H1 (cell line): ENCODE measurements around the gene TRAP1. TPM values are rescaled to one million over a fixed set of nuclear protein-coding genes. Genes with fewer than 3 reads are reported as not detected.

Source experiments
- BCL11A ChIP-seq, 2 experiments: IDR thresholded peaks; one replicate each; pipeline ENCODE4 v1.6.1; 2011; ENCODE audit warnings: low read depth in 2 of 2, low read length in 2 of 2, mild to moderate bottlenecking in 2 of 2
- CEBPB ChIP-seq: IDR thresholded peaks from 2 replicates; pipeline ENCODE4 v1.6.1; 2012; ENCODE audit warnings: low read depth, low read length
- NANOG ChIP-seq: IDR thresholded peaks from 2 replicates; pipeline ENCODE4 v1.6.1; 2011; ENCODE audit warnings: low read length, low read depth, mild to moderate bottlenecking, inconsistent platforms; ENCODE audit not compliant: insufficient read depth, poor library complexity, severe bottlenecking
- RFX5 ChIP-seq: IDR thresholded peaks from 2 replicates; pipeline ENCODE4 v1.6.1; 2011; ENCODE audit warnings: low read depth, low read length, improper control_type of control experiment, borderline replicate concordance
- RNF2 ChIP-seq: fragments of 200-900, 300-1000 bp; sonication (generic); IDR thresholded peaks from 2 replicates; pipeline ENCODE4 v1.7.1; 2016; ENCODE audit warnings: borderline replicate concordance, low read depth, mild to moderate bottlenecking, antibody characterized with exemption, low read length; ENCODE audit not compliant: poor library complexity, severe bottlenecking; ENCODE audit errors: missing control alignments
- SIN3A ChIP-seq, 2 experiments: IDR thresholded peaks in 1 of 2; conservative IDR thresholded peaks in 1 of 2; 2 replicates each; pipeline ENCODE4 v1.6.1; 2011 to 2012; ENCODE audit warnings: low read length in 2 of 2, improper control_type of control experiment in 1 of 2, low read depth in 1 of 2, mild to moderate bottlenecking in 1 of 2
- SIX5 ChIP-seq: IDR thresholded peaks from 2 replicates; pipeline ENCODE4 v1.6.1; 2011; ENCODE audit warnings: mild to moderate bottlenecking, low read depth, low read length
- TCF12 ChIP-seq: IDR thresholded peaks from 2 replicates; pipeline ENCODE4 v1.6.1; 2011; ENCODE audit warnings: low read depth, mild to moderate bottlenecking, low read length
- polyA plus RNA-seq, 7 experiments: library from polyadenylated mRNA; depleted of rRNA in 3 of 7; stranded (reverse) in 5 of 7; unstranded in 2 of 7; fragments of >200 nt in 5 of 7; fragments of 200-250 nt in 2 of 7; gene quantifications; 1 replicate in 5 of 7; 2 replicates in 1 of 7; 4 replicates in 1 of 7; pipeline versions ENCODE4 v1.2.1 to v1.2.3, GENCODE V29; 2011 to 2013; ENCODE audit warnings: missing spikeins in 2 of 7, mixed read lengths in 2 of 7
- total RNA-seq: library from RNA; stranded (reverse); fragmentation: NEBNext Ultra II Directional; extraction: Animal tissue kit (Norgen Biotek cat#: 25700); gene quantifications from 2 replicates; pipeline ENCODE4 v1.2.1, GENCODE V29; 2021
- TF ChIP-seq, protein P1 (sequence below): fragments of 300-600 bp; sonication (generic); IDR thresholded peaks from 2 replicates; pipeline ENCODE4 v1.7.1; 2012; ENCODE audit warnings: low read length, moderate library complexity, mild to moderate bottlenecking, inconsistent platforms; ENCODE audit not compliant: insufficient replicate concordance
- TF ChIP-seq, protein P2 (sequence below): IDR thresholded peaks from 2 replicates; pipeline ENCODE4 v1.6.1; 2011; ENCODE audit warnings: low read depth, mild to moderate bottlenecking, low read length; ENCODE audit not compliant: insufficient read depth

The TRAP1 gene
- total and polyA plus RNA-seq, 2 of the 8 experiments (the other 6 are each of a cell fraction or from before 2014, with no cell fraction given) = 215 to 283 TPM

DNA sequence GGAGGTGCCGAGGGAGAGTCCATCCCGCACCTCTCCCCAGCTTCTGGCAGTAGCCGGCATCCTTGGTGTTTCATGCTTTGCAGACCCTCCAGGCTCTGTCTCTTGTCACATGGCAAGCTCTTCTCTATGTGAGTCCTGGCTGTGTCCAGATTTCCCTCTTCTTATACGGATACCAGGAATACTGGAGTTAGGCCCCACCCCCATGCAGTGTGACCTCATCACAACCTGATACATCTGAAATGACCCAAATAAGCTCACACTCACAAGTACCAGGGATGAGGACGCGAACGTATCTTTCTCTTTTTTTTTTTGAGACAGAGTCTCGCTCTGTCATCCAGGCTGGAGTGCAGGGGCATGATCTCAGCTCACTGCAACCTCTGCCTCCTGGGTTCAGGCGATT is 23.3 kb downstream of the TRAP1 start (continued):
- TF ChIP-seq, protein P1, sequence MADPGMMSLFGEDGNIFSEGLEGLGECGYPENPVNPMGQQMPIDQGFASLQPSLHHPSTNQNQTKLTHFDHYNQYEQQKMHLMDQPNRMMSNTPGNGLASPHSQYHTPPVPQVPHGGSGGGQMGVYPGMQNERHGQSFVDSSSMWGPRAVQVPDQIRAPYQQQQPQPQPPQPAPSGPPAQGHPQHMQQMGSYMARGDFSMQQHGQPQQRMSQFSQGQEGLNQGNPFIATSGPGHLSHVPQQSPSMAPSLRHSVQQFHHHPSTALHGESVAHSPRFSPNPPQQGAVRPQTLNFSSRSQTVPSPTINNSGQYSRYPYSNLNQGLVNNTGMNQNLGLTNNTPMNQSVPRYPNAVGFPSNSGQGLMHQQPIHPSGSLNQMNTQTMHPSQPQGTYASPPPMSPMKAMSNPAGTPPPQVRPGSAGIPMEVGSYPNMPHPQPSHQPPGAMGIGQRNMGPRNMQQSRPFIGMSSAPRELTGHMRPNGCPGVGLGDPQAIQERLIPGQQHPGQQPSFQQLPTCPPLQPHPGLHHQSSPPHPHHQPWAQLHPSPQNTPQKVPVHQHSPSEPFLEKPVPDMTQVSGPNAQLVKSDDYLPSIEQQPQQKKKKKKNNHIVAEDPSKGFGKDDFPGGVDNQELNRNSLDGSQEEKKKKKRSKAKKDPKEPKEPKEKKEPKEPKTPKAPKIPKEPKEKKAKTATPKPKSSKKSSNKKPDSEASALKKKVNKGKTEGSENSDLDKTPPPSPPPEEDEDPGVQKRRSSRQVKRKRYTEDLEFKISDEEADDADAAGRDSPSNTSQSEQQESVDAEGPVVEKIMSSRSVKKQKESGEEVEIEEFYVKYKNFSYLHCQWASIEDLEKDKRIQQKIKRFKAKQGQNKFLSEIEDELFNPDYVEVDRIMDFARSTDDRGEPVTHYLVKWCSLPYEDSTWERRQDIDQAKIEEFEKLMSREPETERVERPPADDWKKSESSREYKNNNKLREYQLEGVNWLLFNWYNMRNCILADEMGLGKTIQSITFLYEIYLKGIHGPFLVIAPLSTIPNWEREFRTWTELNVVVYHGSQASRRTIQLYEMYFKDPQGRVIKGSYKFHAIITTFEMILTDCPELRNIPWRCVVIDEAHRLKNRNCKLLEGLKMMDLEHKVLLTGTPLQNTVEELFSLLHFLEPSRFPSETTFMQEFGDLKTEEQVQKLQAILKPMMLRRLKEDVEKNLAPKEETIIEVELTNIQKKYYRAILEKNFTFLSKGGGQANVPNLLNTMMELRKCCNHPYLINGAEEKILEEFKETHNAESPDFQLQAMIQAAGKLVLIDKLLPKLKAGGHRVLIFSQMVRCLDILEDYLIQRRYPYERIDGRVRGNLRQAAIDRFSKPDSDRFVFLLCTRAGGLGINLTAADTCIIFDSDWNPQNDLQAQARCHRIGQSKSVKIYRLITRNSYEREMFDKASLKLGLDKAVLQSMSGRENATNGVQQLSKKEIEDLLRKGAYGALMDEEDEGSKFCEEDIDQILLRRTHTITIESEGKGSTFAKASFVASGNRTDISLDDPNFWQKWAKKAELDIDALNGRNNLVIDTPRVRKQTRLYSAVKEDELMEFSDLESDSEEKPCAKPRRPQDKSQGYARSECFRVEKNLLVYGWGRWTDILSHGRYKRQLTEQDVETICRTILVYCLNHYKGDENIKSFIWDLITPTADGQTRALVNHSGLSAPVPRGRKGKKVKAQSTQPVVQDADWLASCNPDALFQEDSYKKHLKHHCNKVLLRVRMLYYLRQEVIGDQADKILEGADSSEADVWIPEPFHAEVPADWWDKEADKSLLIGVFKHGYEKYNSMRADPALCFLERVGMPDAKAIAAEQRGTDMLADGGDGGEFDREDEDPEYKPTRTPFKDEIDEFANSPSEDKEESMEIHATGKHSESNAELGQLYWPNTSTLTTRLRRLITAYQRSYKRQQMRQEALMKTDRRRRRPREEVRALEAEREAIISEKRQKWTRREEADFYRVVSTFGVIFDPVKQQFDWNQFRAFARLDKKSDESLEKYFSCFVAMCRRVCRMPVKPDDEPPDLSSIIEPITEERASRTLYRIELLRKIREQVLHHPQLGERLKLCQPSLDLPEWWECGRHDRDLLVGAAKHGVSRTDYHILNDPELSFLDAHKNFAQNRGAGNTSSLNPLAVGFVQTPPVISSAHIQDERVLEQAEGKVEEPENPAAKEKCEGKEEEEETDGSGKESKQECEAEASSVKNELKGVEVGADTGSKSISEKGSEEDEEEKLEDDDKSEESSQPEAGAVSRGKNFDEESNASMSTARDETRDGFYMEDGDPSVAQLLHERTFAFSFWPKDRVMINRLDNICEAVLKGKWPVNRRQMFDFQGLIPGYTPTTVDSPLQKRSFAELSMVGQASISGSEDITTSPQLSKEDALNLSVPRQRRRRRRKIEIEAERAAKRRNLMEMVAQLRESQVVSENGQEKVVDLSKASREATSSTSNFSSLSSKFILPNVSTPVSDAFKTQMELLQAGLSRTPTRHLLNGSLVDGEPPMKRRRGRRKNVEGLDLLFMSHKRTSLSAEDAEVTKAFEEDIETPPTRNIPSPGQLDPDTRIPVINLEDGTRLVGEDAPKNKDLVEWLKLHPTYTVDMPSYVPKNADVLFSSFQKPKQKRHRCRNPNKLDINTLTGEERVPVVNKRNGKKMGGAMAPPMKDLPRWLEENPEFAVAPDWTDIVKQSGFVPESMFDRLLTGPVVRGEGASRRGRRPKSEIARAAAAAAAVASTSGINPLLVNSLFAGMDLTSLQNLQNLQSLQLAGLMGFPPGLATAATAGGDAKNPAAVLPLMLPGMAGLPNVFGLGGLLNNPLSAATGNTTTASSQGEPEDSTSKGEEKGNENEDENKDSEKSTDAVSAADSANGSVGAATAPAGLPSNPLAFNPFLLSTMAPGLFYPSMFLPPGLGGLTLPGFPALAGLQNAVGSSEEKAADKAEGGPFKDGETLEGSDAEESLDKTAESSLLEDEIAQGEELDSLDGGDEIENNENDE = no peak
- no peak for TF ChIP-seq NANOG
- TF ChIP-seq RNF2 = no peak
- TF ChIP-seq SIN3A (conservative IDR thresholded peaks at IDR 0.05 in 1 of 2, IDR thresholded peaks at IDR 0.05 in 1 of 2; ENCODE audit: low read depth in 1 of 2, low read length in 2 of 2) = no peak
- TF ChIP-seq, protein P2, sequence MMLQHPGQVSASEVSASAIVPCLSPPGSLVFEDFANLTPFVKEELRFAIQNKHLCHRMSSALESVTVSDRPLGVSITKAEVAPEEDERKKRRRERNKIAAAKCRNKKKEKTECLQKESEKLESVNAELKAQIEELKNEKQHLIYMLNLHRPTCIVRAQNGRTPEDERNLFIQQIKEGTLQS = no peak
- TF ChIP-seq CEBPB = no peak
- TF ChIP-seq RFX5 = no peak
- TF ChIP-seq BCL11A (IDR thresholded peaks at IDR 0.05; ENCODE audit: low read depth in 2 of 2, low read length in 2 of 2) = no peak
- no peak for TF ChIP-seq SIX5
- TF ChIP-seq TCF12 = no peak
